Vagina (tissue), 2 donors: ENCODE data around the gene RPL7A. TPM values are rescaled to one million over a fixed set of nuclear protein-coding genes. Genes with fewer than 3 reads are reported as not detected.

Experiments
- DNase-seq, 2 donors: peaks; one replicate each; pipeline ENCODE4 v3.0.0-alpha.2; 2017; ENCODE audit errors: extremely low spot score in 2 of 2
- H3K27ac ChIP-seq: fragments of 200-600 bp; sonication (generic); one replicate; pipeline ENCODE4 v1.5.1; 2019
- H3K27me3 ChIP-seq: fragments of 200-600 bp; sonication (generic); one replicate; pipeline ENCODE4 v1.5.1; 2019
- H3K36me3 ChIP-seq, 2 donors: fragments of 200-600 bp; sonication (generic); one replicate each; pipeline ENCODE4 v1.5.1; 2017 to 2019
- H3K4me1 ChIP-seq: fragments of 200-600 bp; sonication (generic); one replicate; pipeline ENCODE4 v1.5.1; 2019
- H3K4me3 ChIP-seq, 2 donors: fragments of 200-600 bp; sonication (generic); 1 replicate in 1 of 2; 2 replicates in 1 of 2; pipeline ENCODE4 v1.5.1; 2016 to 2019
- H3K9me3 ChIP-seq: fragments of 200-600 bp; sonication (generic); one replicate; pipeline ENCODE4 v1.5.1; 2019
- POLR2A ChIP-seq, 2 donors: fragments of 450-650 bp; IDR thresholded peaks; one replicate each; pipeline ENCODE4 v1.6.1; 2017; ENCODE audit warnings: antibody characterized with exemption in 2 of 2, mild to moderate bottlenecking in 2 of 2, moderate library complexity in 2 of 2
- POLR2AphosphoS5 ChIP-seq, 2 donors: sonication (generic); formaldehyde crosslinking; IDR thresholded peaks; one replicate each; pipeline ENCODE4 v1.9.0; 2017; ENCODE audit warnings: antibody characterized with exemption in 2 of 2, mild to moderate bottlenecking in 2 of 2, low read depth in 1 of 2; ENCODE audit not compliant: insufficient read depth in 1 of 2
- intact Hi-C: fragments of 100-400 bp; cut with DNase I; formaldehyde crosslinking; loops from one replicate; pipeline ENCODE4 v1.15.1; 2023
- total RNA-seq: library from RNA; depleted of rRNA; stranded (reverse); fragments of >200 nt; gene quantifications from one replicate; pipeline ENCODE4 v1.2.3, GENCODE V29; 2016
- TF ChIP-seq, protein P1 (sequence below), 3 experiments: fragments of 450-650 bp in 2 of 3; fragments of 200-600 bp in 1 of 3; sonication (generic) in 1 of 3; IDR thresholded peaks; one replicate each; pipeline ENCODE4 v1.5.1; 2017 to 2019; ENCODE audit warnings: antibody characterized with exemption in 3 of 3, mild to moderate bottlenecking in 2 of 3, moderate library complexity in 2 of 3

The RPL7A gene
- total RNA-seq, 1 donor from 2014 or later, result 1,889 TPM

DNA sequence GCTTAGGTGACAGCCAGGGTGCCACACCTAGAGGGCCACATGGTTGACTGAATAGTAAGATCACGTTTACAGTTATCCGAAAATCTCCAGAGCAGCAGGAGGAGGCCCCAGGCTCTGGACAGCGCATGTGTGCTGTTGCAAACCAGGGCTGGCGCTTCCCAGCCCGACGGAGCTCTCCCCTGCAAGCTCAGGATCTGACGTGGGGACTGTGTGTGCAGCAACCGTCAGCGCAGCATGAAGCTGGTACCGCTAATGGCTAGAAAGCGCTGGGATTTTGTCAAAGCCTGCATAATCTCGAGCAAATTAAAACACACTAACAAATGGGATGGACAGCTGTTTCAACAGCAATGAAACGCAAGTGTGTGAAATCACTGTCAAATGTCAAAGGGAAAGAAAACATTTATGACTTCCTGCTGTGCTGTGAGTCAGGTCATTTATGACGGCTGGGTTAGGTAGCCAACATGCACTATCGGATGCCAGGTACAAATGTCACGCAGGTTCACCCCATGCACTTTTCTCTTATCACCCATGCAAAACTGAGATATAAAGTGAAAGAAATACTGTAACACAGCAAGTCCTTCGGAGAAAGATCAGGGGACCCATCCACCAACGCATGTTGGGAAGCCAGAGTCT, 20.3 kb downstream of the RPL7A start:
- no peak overlapping the region for H3K4me3 ChIP-seq
- H3K4me1 ChIP-seq, result peaks cover 73% of the 10 kb centered on the region
- peaks cover 6 to 39% of the 10 kb centered on the region in 2 donors for H3K36me3 ChIP-seq
- H3K27me3 ChIP-seq, result no peaks in the 10 kb centered on the region
- H3K9me3 ChIP-seq, result no peaks in the 10 kb centered on the region
- DNase-seq, result no peak
- TF ChIP-seq POLR2A (IDR thresholded peaks at IDR 0.05) (no peak), POLR2AphosphoS5 (IDR thresholded peaks at IDR 0.05; ENCODE audit: insufficient read depth in 1 of 2, low read depth in 1 of 2) (no peak)
- TF ChIP-seq, protein P1, sequence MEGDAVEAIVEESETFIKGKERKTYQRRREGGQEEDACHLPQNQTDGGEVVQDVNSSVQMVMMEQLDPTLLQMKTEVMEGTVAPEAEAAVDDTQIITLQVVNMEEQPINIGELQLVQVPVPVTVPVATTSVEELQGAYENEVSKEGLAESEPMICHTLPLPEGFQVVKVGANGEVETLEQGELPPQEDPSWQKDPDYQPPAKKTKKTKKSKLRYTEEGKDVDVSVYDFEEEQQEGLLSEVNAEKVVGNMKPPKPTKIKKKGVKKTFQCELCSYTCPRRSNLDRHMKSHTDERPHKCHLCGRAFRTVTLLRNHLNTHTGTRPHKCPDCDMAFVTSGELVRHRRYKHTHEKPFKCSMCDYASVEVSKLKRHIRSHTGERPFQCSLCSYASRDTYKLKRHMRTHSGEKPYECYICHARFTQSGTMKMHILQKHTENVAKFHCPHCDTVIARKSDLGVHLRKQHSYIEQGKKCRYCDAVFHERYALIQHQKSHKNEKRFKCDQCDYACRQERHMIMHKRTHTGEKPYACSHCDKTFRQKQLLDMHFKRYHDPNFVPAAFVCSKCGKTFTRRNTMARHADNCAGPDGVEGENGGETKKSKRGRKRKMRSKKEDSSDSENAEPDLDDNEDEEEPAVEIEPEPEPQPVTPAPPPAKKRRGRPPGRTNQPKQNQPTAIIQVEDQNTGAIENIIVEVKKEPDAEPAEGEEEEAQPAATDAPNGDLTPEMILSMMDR (IDR thresholded peaks at IDR 0.05), result no peak
- no peak overlapping the region for H3K27ac ChIP-seq
- intact Hi-C loops, result no loop called here

DNA sequence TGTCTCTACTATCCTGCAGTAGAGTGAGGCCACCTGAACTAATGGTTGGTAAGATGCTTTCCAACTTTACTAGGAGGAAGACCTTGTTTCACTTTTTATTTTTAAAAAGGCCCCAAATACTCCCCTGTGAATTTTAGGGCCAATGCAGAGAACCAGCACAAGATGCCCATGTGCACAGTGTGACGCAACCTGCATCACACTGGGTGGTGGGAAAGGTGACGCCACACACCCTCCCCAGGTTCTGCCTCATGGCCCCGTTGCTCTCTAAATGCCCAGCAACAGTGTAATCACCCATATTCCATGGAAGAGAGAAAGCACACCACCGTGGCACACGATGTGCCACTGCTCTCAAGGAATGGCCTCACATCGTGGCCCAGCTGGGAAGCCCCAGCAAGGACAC, 21.4 kb downstream of the RPL7A start:
- DNase-seq, result no peak
- intact Hi-C loops, result no loop called here
- TF ChIP-seq, protein P1 (IDR thresholded peaks at IDR 0.05), result no peak
- TF ChIP-seq POLR2AphosphoS5 (IDR thresholded peaks at IDR 0.05; ENCODE audit: insufficient read depth in 1 of 2, low read depth in 1 of 2) (no peak), POLR2A (IDR thresholded peaks at IDR 0.05) (no peak)
- H3K4me3 ChIP-seq, result no peak overlapping the region
- no peaks in the 10 kb centered on the region for H3K27me3 ChIP-seq
- no peaks in the 10 kb centered on the region for H3K9me3 ChIP-seq
- H3K27ac ChIP-seq, result no peak overlapping the region
- H3K36me3 ChIP-seq, result peaks cover 6 to 28% of the 10 kb centered on the region in 2 donors
- peaks cover 82% of the 10 kb centered on the region for H3K4me1 ChIP-seq

DNA sequence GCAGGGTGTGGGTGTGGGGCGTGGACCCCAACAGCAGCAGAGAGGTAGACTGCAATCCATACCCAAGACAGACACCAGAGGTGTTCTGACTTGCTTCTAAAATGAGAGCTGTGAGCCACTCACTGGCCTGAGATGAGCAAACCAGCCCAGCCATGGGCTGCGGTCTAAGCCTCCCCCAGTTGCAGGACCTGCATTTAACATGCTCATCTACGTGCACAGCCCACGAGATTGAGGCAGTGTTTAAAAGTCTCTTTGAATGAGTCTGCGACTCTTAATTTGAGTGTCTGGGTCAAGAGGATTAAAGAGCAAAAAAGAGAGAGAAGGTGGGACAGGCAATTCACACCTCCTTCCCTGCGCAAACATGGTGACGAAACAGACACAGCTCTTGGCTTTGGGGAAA, 21.9 kb downstream of the RPL7A start:
- H3K4me1 ChIP-seq, result peaks cover 87% of the 10 kb centered on the region
- intact Hi-C loops, result loop anchor here (10.0 kb wide), 1 partner anchor 1765 kb away; no protein-coding TSS in a partner anchor
- no peaks in the 10 kb centered on the region for H3K9me3 ChIP-seq
- H3K27ac ChIP-seq, result no peak overlapping the region
- no peak for DNase-seq
- peaks cover 6 to 23% of the 10 kb centered on the region in 2 donors for H3K36me3 ChIP-seq
- H3K4me3 ChIP-seq, result no peak overlapping the region
- TF ChIP-seq POLR2AphosphoS5 (IDR thresholded peaks at IDR 0.05; ENCODE audit: insufficient read depth in 1 of 2, low read depth in 1 of 2), result no peak
- TF ChIP-seq POLR2A (IDR thresholded peaks at IDR 0.05), result no peak
- TF ChIP-seq, protein P1 (IDR thresholded peaks at IDR 0.05), result no peak
- no peaks in the 10 kb centered on the region for H3K27me3 ChIP-seq

DNA sequence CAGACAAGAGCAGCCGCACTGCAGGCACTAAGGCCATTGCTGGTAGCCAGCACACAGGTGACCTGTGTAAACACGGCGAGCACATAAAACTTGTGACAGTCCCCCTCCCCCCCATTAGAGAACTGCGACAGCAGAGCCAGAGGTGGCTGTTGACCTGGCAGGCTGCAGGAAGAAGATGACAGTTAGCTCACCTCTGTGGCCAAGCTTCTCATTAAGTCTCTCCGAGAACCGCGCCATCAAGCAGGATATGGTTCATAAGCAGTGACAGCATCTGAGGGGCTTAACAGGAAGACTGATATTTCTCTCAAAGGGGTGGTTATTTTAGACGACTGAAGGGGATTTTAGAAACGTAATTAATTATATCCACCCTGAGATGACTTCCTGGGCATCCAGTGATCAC, 22.7 kb downstream of the RPL7A start:
- intact Hi-C loops, result loop anchor here (10.0 kb wide), 1 partner anchor 1766 kb away; no protein-coding TSS in a partner anchor
- no peak for DNase-seq
- no peak overlapping the region for H3K27ac ChIP-seq
- no peaks in the 10 kb centered on the region for H3K27me3 ChIP-seq
- no peak overlapping the region for H3K4me3 ChIP-seq
- H3K36me3 ChIP-seq, result peaks cover 5 to 16% of the 10 kb centered on the region in 2 donors
- TF ChIP-seq, protein P1 (IDR thresholded peaks at IDR 0.05), result no peak
- TF ChIP-seq POLR2A (IDR thresholded peaks at IDR 0.05) (no peak), POLR2AphosphoS5 (IDR thresholded peaks at IDR 0.05; ENCODE audit: insufficient read depth in 1 of 2, low read depth in 1 of 2) (no peak)
- peaks cover 83% of the 10 kb centered on the region for H3K4me1 ChIP-seq
- no peaks in the 10 kb centered on the region for H3K9me3 ChIP-seq

DNA sequence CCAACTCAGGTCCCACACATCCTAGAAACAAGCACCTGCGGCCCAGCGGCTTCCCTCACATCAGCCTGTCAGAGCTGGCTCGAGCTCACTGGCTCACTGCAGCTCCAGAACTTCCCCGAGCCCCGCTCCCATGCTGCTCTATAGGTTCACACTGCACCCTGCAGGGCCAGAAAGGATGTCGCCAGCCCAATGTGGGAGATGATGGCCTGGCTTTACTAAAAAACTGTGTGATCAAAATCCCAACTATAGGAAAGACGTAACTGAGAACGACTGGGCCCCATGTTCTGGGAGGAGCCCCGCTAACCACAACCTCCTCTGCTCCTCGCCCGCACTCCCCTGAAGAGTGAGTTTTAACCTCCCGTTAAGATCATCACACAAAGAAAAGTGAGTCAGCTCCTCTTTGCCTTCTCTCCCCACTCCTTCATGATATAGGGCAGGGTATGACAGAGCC, 23.3 kb downstream of the RPL7A start:
- intact Hi-C loops, result loop anchor here (10.0 kb wide), 1 partner anchor 1766 kb away; no protein-coding TSS in a partner anchor
- Histone ChIP-seq H3K9me3 (no peaks in the 10 kb centered on the region), H3K4me1 (peaks cover 81% of the 10 kb centered on the region), H3K27ac (peak overlapping the region; percentile 2), H3K36me3 (peaks cover 0 to 10% of the 10 kb centered on the region in 2 donors), H3K27me3 (no peaks in the 10 kb centered on the region), H3K4me3 (peak overlapping the region in 1 of 2 donors; percentile 0)
- TF ChIP-seq POLR2A (IDR thresholded peaks at IDR 0.05) (no peak), POLR2AphosphoS5 (IDR thresholded peaks at IDR 0.05; ENCODE audit: insufficient read depth in 1 of 2, low read depth in 1 of 2) (no peak)
- TF ChIP-seq, protein P1 (IDR thresholded peaks at IDR 0.05), result no peak
- no peak for DNase-seq
